GM18907 (cell line): ENCODE results near the gene TP53TG5.
"Not testable (repeated sequence)": the region's sequence is repeated elsewhere in the genome, so short reads cannot be mapped to it uniquely, and the experiment has no call there.

ENCODE experiments used
- ATAC-seq: cut with Tn5 transposase; IDR thresholded peaks from one replicate; pipeline ENCODE4 v1.9.1; 2021; ENCODE audit warnings: mild to moderate bottlenecking, moderate library complexity; ENCODE audit not compliant: unreplicated experiment

TP53TG5 gene

GRCh38 chr20:45368221-45368980, 9.7 kb downstream of the TP53TG5 start:
- peak; percentile 76 for ATAC-seq

DNA sequence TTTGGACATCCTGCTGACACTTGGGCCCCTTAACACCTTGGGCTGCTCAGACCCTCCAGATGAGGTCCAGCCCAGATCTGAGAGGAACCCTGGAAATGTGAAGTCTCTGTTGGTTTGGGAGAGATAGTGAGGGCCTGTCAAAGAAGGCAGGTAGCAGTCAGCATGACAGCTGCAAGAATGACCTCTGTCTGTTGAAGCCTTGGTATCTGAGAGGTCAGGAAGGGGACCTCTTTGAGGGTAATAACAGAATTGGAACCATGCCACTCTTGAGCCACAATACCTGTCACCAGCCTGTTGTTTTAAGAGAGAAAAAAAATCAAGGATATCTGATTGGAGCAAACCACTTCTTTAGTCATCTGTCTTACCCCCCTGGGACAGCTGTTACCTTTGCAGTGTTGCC, 11.0 kb downstream of the TP53TG5 start:
- ATAC-seq = no peak

GRCh38 chr20:45366631-45367030, 11.5 kb downstream of the TP53TG5 start:
- no peak for ATAC-seq

DNA sequence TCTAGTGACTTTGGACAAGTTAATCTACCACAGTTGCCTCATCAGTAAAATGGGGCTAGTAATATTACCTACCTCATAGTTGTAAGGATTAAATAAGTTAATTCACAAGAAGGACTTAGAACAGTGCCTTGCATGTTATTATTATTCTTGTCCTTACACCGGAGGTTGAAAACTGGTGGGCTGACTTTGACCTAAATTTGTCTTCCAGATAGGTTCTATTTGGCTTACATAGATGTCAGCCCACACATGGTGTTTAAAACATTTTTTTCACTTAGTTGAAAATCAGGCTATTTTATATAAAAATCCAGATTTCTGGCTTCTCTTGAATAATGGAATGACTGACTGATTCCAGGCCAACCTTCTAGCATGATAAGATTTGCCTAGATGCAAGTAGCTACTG, 11.9 kb downstream of the TP53TG5 start:
- ATAC-seq = no peak

GRCh38 chr20:45365444-45365970, 12.6 kb downstream of the TP53TG5 start:
- no peak for ATAC-seq

DNA sequence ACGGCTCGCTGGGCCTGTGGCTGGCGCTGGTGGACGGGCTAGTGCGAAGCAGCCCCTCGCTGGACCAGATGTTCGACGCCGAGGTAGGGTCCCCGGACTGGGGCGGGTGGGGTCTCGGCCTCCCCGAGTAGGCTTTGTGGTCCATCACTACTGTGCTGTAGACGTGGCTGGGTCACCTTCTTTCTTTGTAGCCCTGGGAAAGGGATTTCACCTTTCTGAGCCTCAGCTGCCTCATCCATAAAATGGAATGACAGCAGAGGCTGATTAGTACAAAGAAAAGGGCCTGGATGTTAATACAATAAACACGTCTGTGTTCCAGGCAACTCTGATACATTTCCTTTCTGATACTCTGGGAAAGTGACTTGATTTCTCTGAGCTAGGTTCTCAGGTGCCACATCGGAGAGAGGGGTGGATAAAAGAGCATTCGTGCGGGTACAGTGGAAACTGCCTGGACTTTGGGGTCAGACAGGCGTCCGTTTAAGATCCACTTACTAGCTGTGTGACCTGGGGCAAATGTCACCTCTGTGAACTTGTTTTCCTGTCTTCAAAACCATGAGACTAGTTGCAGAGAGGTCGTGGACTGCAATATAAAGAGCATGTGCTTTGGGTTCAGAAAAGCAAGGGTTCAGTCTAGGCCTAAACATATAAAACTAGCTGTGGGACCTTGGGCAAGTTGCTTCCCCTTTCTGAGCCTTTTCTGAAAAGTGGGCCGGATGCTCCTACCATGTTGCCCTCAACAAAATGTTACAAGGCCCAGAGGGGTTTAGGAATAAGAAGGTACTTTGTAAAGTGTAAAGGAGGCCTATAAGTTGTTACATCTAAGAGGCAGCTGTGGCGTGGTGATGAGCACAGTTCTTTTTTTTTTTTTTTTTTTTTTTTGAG, 14.3 kb downstream of the TP53TG5 start:
- ATAC-seq = no peak

DNA sequence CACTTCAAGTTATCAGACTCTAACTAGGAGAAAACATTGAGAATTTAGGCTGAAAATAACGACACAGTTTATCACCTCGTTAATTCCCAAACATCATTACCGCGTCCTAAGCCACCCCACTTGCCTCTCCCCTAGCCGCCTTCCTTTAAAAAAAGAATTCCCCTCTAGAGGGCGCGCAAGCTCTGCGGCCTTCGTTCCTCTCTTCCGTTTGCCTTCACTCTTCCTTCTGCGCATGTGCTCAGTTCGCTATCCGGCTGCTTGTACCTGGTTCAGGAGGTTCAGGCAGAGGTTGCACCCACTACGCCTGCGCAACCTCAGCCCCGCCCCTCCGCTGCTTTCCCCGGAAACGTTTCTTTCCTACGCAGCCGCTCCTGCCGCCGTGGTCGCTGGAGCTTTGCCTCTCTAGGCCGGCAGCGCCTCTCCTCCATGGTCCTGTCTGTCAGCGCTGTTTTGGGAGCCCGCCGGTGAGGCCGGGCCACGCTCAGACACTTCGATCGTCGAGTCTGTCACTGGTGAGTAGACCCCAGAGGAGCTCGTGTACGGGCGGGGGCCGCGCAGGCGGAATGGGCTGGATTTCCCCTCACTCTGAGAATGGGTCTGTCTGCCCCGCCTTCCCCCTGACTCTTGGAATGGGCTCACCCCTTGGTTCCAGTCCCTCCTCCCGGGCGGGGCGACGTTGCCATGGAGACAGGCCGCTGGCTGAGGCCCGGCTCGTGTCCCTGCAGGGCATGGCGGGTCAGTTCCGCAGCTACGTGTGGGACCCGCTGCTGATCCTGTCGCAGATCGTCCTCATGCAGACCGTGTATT, 15.1 kb downstream of the TP53TG5 start, which contains the start of gene SYS1:
Gene SYS1 (plus strand): TSS at position 353 of the 807 bp plus-strand sequence. CDS start 376 bp downstream, at position 729.
- ATAC-seq = peak; percentile 79

DNA sequence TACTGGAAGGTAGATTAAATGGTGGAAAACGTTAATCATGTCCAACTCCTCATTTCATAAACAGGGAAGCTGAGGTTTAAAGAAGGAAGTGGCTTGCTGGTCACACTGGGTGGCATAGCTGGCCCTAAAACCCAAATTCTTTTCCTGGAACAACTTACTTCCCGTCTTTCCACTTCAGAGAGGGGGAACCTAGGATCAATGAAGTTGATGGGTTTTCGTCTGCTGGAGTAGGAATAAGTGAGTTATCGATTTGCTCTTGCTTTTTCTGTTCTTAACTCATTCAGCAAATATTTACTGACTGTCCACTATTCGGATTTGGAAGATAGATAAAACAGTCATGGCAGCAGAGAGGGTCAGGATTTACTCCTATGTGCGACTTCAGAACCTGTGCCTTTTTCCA, 16.3 kb downstream of the TP53TG5 start:
- ATAC-seq = no peak

- no peak for ATAC-seq
These were observed 18.5 kb downstream of the TP53TG5 start for GRCh38 chr20:45359406-45360148.

DNA sequence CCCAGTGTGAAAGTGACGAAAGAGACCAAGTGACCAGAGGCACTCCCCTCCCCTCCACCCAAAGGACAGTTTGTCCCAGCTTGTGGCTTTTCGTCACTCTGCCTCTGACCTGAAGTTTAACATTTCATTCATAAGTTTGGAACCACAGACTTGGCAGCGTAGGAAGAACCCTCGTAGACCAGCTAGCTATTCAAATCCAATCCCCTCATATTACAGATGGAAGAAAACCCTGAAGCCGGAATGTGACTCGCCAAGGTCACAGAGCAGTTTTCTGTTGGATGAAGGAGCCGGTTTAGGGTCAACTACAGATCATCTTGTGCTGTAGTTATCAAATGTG, 19.1 kb downstream of the TP53TG5 start:
- ATAC-seq = no peak

- ATAC-seq = no peak
These were observed 19.6 kb downstream of the TP53TG5 start for GRCh38 chr20:45358282-45359068.

- ATAC-seq = no peak
These were observed 22.7 kb downstream of the TP53TG5 start for GRCh38 chr20:45355209-45356084.

DNA sequence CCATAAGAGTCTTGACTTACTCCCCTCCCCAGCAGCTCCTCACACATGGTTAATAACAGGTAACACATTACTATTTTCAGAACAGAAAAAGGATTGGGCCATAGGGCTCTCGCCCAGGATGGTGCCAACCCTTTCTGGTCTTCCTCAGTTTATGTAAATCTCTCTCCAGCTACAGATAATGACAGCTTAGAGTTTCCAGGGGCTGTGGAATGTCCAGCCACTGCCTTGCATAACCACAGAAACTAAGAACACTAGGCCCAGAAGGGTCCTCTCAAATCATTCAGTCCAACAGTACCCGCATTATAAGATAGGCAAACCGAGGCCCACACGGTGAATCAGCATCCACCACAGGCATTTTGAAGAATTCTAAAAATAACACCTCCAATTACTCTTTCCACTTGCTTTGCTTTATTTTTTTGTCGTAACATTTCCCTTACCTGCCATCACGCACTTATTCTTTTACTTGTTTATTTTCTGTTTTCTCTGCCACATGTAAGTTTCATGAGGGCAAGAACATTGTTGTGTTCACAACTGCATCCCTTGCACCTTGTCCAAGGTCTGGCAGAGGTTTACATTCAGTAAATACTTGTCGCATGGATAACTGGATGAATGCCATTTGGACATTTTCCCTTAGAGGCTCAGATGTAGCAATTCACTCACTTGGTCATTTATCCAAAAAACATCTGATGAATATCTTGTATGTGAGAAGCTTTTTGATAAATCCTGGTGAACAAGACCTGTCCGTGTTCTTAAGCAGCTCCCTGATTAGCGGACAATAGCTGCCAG, 23.5 kb downstream of the TP53TG5 start:
- no peak for ATAC-seq

GRCh38 chr20:45353746-45354145, 24.4 kb downstream of the TP53TG5 start:
- ATAC-seq = no peak

DNA sequence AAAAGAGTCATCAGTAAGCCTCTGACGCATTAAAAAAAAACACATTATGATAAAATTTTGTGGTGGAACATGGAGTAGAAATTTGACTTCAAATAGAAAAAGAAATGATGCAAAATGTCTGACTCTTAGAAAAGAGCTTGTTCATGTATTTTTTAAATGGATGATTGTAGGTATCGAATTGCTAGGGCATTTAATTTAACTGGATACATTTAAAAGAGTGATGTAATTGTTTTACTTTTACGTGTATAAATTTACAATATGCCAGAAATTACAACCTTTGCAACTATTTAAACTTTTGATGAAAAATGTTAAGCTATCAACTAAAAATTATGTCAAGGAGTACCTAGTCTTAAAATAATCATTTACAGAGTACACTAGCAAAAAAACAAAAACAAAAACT, 25.4 kb downstream of the TP53TG5 start:
- no peak for ATAC-seq

- not testable (repeated sequence) for ATAC-seq
These were observed 27.3 kb downstream of the TP53TG5 start for GRCh38 chr20:45350795-45351194.

GRCh38 chr20:45350217-45350616, 27.9 kb downstream of the TP53TG5 start:
- ATAC-seq = no peak
